HepG2 (cell line): ENCODE results near the gene HLA-DQB2. TPM values are rescaled to one million over a fixed set of nuclear protein-coding genes. Genes with fewer than 3 reads are reported as not detected.

Experiments used
- ATAC-seq: fragments of 200-7000 bp; cut with Tn5 transposase; 3 replicates; pipeline ENCODE4 v1.9.1; 2020; ENCODE audit warnings: mild to moderate bottlenecking, moderate library complexity
- BruUV-seq: library from RNA; stranded (reverse); fragments of 400-500 nt; replicated peaks from 2 replicates; lab custom pipeline; 2021; lab: Mats Ljungman, UMichigan
- CTCF ChIA-PET: fragments of 300-600 bp; formaldehyde crosslinking; extraction: SDS; loops from one replicate; lab custom pipeline; 2021; ENCODE audit warnings: low total read pairs, inconsistent platforms, low intra/inter-chr PET ratio; lab: Yijun Ruan, JAX
- POLR2A ChIA-PET: fragments of 350-600 bp; sonication (Branson Sonifier 250); formaldehyde crosslinking; loops from one replicate; lab custom pipeline; 2020; ENCODE audit warnings: antibody characterized with exemption, inconsistent platforms; lab: Yijun Ruan, JAX
- DNase-seq: peaks from one replicate; pipeline ENCODE4 v3.0.0-alpha.2; 2015; ENCODE audit warnings: low spot score
- FAIRE-seq: peaks from 3 replicates; lab custom pipeline; 2011; peaks lifted over from hg19 to GRCh38; lab: Jason Lieb, UNC
- H2AFZ ChIP-seq: one replicate; pipeline ENCODE4 v1.6.1; 2011; ENCODE audit warnings: low read length, inconsistent platforms
- H3K27ac ChIP-seq: fragments of 300-600 bp; 3 replicates; pipeline ENCODE4 v1.8.0; 2011; ENCODE audit warnings: mixed run types, mild to moderate bottlenecking, mixed read lengths, low read length, inconsistent platforms; ENCODE audit not compliant: insufficient read depth; ENCODE audit errors: extremely low read length
- H3K27me3 ChIP-seq, 2 experiments: fragments of 200-600 bp in 1 of 2; 2 replicates in 1 of 2; 3 replicates in 1 of 2; pipeline versions ENCODE4 v1.6.0 to v1.8.0; 2011; ENCODE audit warnings: low read length in 2 of 2, mild to moderate bottlenecking in 2 of 2, moderate library complexity in 2 of 2, inconsistent platforms in 1 of 2; ENCODE audit not compliant: insufficient read depth in 2 of 2, control insufficient read depth in 1 of 2
- H3K36me3 ChIP-seq, 2 experiments: fragments of 200-600 bp in 1 of 2; replicated peaks in 1 of 2; 2 replicates in 1 of 2; 3 replicates in 1 of 2; pipeline versions ENCODE4 v1.5.1 to v1.8.0; 2011; ENCODE audit warnings: low read length in 2 of 2, inconsistent platforms in 1 of 2; ENCODE audit not compliant: insufficient read depth in 2 of 2, control insufficient read depth in 1 of 2
- H3K4me1 ChIP-seq: 2 replicates; pipeline ENCODE4 v1.5.1; 2012; ENCODE audit warnings: low read length, inconsistent platforms; ENCODE audit not compliant: insufficient read depth
- H3K4me2 ChIP-seq: 2 replicates; pipeline ENCODE4 v1.6.0; 2011; ENCODE audit warnings: low read depth, low read length, inconsistent platforms
- H3K4me3 ChIP-seq, 3 experiments: fragments of 200-600 bp in 1 of 3; sonication (generic), shearing (Covaris generic) in 1 of 3; replicated peaks in 1 of 3; 2 replicates each; pipeline ENCODE4 v1.5.1; 2011 to 2016; ENCODE audit warnings: low read length in 3 of 3, inconsistent platforms in 2 of 3, low read depth in 2 of 3, mild to moderate bottlenecking in 2 of 3, control low read depth in 1 of 3, mixed read lengths in 1 of 3; ENCODE audit not compliant: insufficient read depth in 1 of 3
- H3K79me2 ChIP-seq: one replicate; pipeline ENCODE4 v1.6.1; 2011; ENCODE audit warnings: low read length, inconsistent platforms; ENCODE audit not compliant: insufficient read depth
- H3K9ac ChIP-seq: 2 replicates; pipeline ENCODE4 v1.6.0; 2011; ENCODE audit warnings: mild to moderate bottlenecking, low read depth, low read length, inconsistent platforms; ENCODE audit not compliant: insufficient read depth
- H3K9me3 ChIP-seq: 2 replicates; pipeline ENCODE4 v1.5.1; 2012; ENCODE audit warnings: mild to moderate bottlenecking, low read length
- H4K20me1 ChIP-seq: 2 replicates; pipeline ENCODE4 v1.6.0; 2011; ENCODE audit warnings: inconsistent platforms, mild to moderate bottlenecking, low read length, moderate library complexity; ENCODE audit not compliant: insufficient read depth
- ARNTL ChIP-seq: sonication (generic); formaldehyde crosslinking; IDR thresholded peaks from 2 replicates; pipeline ENCODE4 v1.4.0; 2020; ENCODE audit warnings: mild to moderate bottlenecking, missing genetic modification reagents
- CREB1 ChIP-seq, 2 experiments: fragments of 450-650 bp in 1 of 2; IDR thresholded peaks; 2 replicates each; pipeline ENCODE4 v1.6.1; 2016 to 2017; ENCODE audit warnings: control low read depth in 1 of 2, mild to moderate bottlenecking in 1 of 2, missing compliant biosample characterization in 1 of 2, missing genetic modification characterization in 1 of 2
- GFI1 ChIP-seq: sonication (generic); formaldehyde crosslinking; IDR thresholded peaks from 2 replicates; pipeline ENCODE4 v1.5.0; 2020; ENCODE audit warnings: missing genetic modification reagents, mild to moderate bottlenecking, borderline replicate concordance
- PAWR ChIP-seq: sonication (generic); formaldehyde crosslinking; IDR thresholded peaks from 2 replicates; pipeline ENCODE4 v1.4.0; 2020; ENCODE audit warnings: missing genetic modification reagents, mild to moderate bottlenecking, borderline replicate concordance
- RAD21 ChIP-seq: fragments of 450-650 bp; formaldehyde crosslinking; IDR thresholded peaks from 2 replicates; pipeline ENCODE4 v1.5.0; 2020; ENCODE audit warnings: mild to moderate bottlenecking
- SALL1 ChIP-seq: sonication (generic); formaldehyde crosslinking; IDR thresholded peaks from 2 replicates; pipeline ENCODE4 v1.8.0; 2022; ENCODE audit warnings: mild to moderate bottlenecking, missing genetic modification reagents
- STAG1 ChIP-seq: sonication (generic); formaldehyde crosslinking; IDR thresholded peaks from 2 replicates; pipeline ENCODE4 v1.4.0; 2020; ENCODE audit warnings: missing genetic modification reagents
- YEATS2 ChIP-seq: sonication (generic); formaldehyde crosslinking; IDR thresholded peaks from 2 replicates; pipeline ENCODE4 v1.4.0; 2020; ENCODE audit warnings: missing genetic modification reagents, borderline replicate concordance
- ZFP82 ChIP-seq: sonication (generic); formaldehyde crosslinking; IDR thresholded peaks from 2 replicates; pipeline ENCODE4 v1.5.1; 2020; ENCODE audit warnings: mild to moderate bottlenecking, missing genetic modification reagents, borderline replicate concordance
- ZNF274 ChIP-seq: sonication (generic); formaldehyde crosslinking; IDR thresholded peaks from 2 replicates; pipeline ENCODE4 v1.5.1; 2020; ENCODE audit warnings: mild to moderate bottlenecking, missing genetic modification reagents
- ZNF44 ChIP-seq: sonication (generic); formaldehyde crosslinking; IDR thresholded peaks from 2 replicates; pipeline ENCODE4 v1.5.1; 2020; ENCODE audit warnings: mild to moderate bottlenecking, missing genetic modification reagents
- WGBS: methylation state at CpG from one replicate; pipeline ENCODE4 v1.1.6; 2017; ENCODE audit warnings: low lambda C conversion rate; 5-methylcytosine and 5-hydroxymethylcytosine counted together
- in situ Hi-C: cut with HindIII; loops from 2 replicates; pipeline ENCODE4 v1.10.0; 2017; ENCODE audit warnings: low pct_unique_long_range_greater_than_20kb; ENCODE audit not compliant: extremely low pct_ligation_motif_present
- intact Hi-C: fragments of 100-400 bp; cut with micrococcal nuclease; formaldehyde crosslinking; loops from one replicate; pipeline ENCODE4 v1.10.0; 2022; ENCODE audit not compliant: unreplicated experiment
- polyA plus RNA-seq, 8 experiments: library from polyadenylated mRNA; depleted of rRNA in 3 of 8; stranded (reverse) in 7 of 8; unstranded in 1 of 8; fragments of >200 nt; fragmentation: Illumina TruSeq in 4 of 8; extraction: Trizol in 4 of 8; gene quantifications; 2 replicates each; pipeline versions ENCODE4 v1.2.1 to v1.2.3, GENCODE V29; 2011 to 2016; ENCODE audit warnings: low read depth in 4 of 8, missing spikeins in 1 of 8, mixed read lengths in 1 of 8; ENCODE audit not compliant: insufficient read depth in 1 of 8
- total RNA-seq, 5 experiments: library from RNA; depleted of rRNA; stranded (reverse); fragments of >200 nt; fragmentation: Illumina TruSeq; extraction: Trizol; gene quantifications; 2 replicates each; pipeline ENCODE4 v1.2.3, GENCODE V29; 2016; ENCODE audit warnings: low read depth in 1 of 5
- TF ChIP-seq, protein P1 (sequence below): sonication (generic); formaldehyde crosslinking; IDR thresholded peaks from 2 replicates; pipeline ENCODE4 v1.5.0; 2020; ENCODE audit warnings: missing genetic modification reagents
- TF ChIP-seq, protein P2 (sequence below): sonication (generic); formaldehyde crosslinking; IDR thresholded peaks from 2 replicates; pipeline ENCODE4 v1.5.1; 2020; ENCODE audit warnings: mild to moderate bottlenecking, moderate library complexity, missing genetic modification reagents
- TF ChIP-seq, protein P3 (sequence below): sonication (generic); formaldehyde crosslinking; IDR thresholded peaks from 2 replicates; pipeline ENCODE4 v1.8.1; 2022; ENCODE audit warnings: low read depth, mild to moderate bottlenecking, missing genetic modification reagents
- TF ChIP-seq, protein P4 (sequence below): IDR thresholded peaks from 2 replicates; pipeline ENCODE4 v1.6.1; 2016; ENCODE audit warnings: low read depth
- TF ChIP-seq, protein P5 (sequence below): sonication (generic); formaldehyde crosslinking; IDR thresholded peaks from 2 replicates; pipeline ENCODE4 v1.4.0; 2020; ENCODE audit warnings: mild to moderate bottlenecking, low read depth, missing genetic modification reagents
- TF ChIP-seq, protein P6 (sequence below): sonication (generic); formaldehyde crosslinking; IDR thresholded peaks from 2 replicates; pipeline ENCODE4 v1.8.1; 2022; ENCODE audit warnings: mild to moderate bottlenecking, missing genetic modification reagents

Gene HLA-DQB2
- total and polyA plus RNA-seq, 2 of the 13 experiments (the other 11 are each of a cell fraction or from before 2014, with no cell fraction given): not detected

DNA sequence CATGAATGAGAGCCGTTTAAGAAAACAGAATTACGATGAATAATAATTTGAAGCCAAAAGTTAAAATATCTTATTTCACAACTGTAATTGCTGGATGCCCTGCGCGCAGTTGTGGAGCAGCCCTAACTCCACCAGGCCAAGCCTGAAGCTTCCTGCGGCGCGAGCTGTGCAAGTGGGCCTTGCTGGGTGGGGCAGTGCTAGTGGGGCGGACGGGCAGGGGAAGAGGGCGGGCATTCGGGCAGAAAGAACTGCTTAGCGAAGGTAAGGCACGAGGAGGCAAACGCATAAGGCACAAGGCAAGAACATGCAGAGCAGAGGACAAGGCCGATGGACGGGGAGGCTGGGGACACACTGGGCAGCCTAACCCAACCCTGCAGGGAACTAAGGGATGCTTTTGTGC is 2.3 kb downstream of the HLA-DQB2 start:
- no peak for FAIRE-seq
- Histone ChIP-seq H3K79me2 (no peaks in the 10 kb centered on the region), H3K27me3 (peaks cover 0 to 31% of the 10 kb centered on the region in 2 experiments; a peak in 2 of 5 replicates), H3K4me3 (no peak overlapping the region), H3K27ac (no peak overlapping the region), H3K9me3 (no peaks in the 10 kb centered on the region), H3K9ac (no peak overlapping the region), H3K4me2 (no peak overlapping the region), H2AFZ (no peak overlapping the region), H4K20me1 (no peaks in the 10 kb centered on the region), H3K4me1 (no peaks in the 10 kb centered on the region), H3K36me3 (no peaks in the 10 kb centered on the region)
- CTCF ChIA-PET: no interaction called here
- in situ Hi-C loops: no loop called here
- DNase-seq: no peak
- POLR2A ChIA-PET: no interaction called here
- BruUV-seq: no TSS peak
- no peak for ATAC-seq
- 57% methylated on average over 16 of the region's 16 CpGs for WGBS
- intact Hi-C loops: no loop called here
- TF ChIP-seq, protein P1, sequence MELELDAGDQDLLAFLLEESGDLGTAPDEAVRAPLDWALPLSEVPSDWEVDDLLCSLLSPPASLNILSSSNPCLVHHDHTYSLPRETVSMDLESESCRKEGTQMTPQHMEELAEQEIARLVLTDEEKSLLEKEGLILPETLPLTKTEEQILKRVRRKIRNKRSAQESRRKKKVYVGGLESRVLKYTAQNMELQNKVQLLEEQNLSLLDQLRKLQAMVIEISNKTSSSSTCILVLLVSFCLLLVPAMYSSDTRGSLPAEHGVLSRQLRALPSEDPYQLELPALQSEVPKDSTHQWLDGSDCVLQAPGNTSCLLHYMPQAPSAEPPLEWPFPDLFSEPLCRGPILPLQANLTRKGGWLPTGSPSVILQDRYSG (CRISPR knock-in tag): no peak
- no peak for TF ChIP-seq CREB1 (IDR thresholded peaks at IDR 0.05)
- no peak for TF ChIP-seq CREB1 (CRISPR knock-in tag; IDR thresholded peaks at IDR 0.05)
- TF ChIP-seq GFI1 (CRISPR knock-in tag): no peak
- TF ChIP-seq ZFP82 (CRISPR knock-in tag): no peak
- no peak for TF ChIP-seq YEATS2 (CRISPR knock-in tag)
- TF ChIP-seq, protein P2, sequence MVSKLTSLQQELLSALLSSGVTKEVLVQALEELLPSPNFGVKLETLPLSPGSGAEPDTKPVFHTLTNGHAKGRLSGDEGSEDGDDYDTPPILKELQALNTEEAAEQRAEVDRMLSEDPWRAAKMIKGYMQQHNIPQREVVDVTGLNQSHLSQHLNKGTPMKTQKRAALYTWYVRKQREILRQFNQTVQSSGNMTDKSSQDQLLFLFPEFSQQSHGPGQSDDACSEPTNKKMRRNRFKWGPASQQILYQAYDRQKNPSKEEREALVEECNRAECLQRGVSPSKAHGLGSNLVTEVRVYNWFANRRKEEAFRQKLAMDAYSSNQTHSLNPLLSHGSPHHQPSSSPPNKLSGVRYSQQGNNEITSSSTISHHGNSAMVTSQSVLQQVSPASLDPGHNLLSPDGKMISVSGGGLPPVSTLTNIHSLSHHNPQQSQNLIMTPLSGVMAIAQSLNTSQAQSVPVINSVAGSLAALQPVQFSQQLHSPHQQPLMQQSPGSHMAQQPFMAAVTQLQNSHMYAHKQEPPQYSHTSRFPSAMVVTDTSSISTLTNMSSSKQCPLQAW (CRISPR knock-in tag): no peak
- TF ChIP-seq RAD21: no peak
- no peak for TF ChIP-seq PAWR (CRISPR knock-in tag)
- TF ChIP-seq, protein P3, sequence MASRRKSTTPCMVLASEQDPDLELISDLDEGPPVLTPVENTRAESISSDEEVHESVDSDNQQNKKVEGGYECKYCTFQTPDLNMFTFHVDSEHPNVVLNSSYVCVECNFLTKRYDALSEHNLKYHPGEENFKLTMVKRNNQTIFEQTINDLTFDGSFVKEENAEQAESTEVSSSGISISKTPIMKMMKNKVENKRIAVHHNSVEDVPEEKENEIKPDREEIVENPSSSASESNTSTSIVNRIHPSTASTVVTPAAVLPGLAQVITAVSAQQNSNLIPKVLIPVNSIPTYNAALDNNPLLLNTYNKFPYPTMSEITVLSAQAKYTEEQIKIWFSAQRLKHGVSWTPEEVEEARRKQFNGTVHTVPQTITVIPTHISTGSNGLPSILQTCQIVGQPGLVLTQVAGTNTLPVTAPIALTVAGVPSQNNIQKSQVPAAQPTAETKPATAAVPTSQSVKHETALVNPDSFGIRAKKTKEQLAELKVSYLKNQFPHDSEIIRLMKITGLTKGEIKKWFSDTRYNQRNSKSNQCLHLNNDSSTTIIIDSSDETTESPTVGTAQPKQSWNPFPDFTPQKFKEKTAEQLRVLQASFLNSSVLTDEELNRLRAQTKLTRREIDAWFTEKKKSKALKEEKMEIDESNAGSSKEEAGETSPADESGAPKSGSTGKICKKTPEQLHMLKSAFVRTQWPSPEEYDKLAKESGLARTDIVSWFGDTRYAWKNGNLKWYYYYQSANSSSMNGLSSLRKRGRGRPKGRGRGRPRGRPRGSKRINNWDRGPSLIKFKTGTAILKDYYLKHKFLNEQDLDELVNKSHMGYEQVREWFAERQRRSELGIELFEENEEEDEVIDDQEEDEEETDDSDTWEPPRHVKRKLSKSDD (CRISPR knock-in tag): no peak
- TF ChIP-seq, protein P4, sequence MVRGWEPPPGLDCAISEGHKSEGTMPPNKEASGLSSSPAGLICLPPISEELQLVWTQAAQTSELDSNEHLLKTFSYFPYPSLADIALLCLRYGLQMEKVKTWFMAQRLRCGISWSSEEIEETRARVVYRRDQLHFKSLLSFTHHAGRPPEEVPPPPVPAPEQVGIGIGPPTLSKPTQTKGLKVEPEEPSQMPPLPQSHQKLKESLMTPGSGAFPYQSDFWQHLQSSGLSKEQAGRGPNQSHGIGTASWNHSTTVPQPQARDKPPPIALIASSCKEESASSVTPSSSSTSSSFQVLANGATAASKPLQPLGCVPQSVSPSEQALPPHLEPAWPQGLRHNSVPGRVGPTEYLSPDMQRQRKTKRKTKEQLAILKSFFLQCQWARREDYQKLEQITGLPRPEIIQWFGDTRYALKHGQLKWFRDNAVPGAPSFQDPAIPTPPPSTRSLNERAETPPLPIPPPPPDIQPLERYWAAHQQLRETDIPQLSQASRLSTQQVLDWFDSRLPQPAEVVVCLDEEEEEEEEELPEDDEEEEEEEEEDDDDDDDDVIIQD: no peak
- no peak for TF ChIP-seq STAG1
- no peak for TF ChIP-seq ZNF44
- TF ChIP-seq SALL1 (CRISPR knock-in tag): no peak
- TF ChIP-seq, protein P5, sequence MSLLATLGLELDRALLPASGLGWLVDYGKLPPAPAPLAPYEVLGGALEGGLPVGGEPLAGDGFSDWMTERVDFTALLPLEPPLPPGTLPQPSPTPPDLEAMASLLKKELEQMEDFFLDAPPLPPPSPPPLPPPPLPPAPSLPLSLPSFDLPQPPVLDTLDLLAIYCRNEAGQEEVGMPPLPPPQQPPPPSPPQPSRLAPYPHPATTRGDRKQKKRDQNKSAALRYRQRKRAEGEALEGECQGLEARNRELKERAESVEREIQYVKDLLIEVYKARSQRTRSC (CRISPR knock-in tag): no peak
- TF ChIP-seq ZNF274 (CRISPR knock-in tag): no peak
- TF ChIP-seq, protein P6, sequence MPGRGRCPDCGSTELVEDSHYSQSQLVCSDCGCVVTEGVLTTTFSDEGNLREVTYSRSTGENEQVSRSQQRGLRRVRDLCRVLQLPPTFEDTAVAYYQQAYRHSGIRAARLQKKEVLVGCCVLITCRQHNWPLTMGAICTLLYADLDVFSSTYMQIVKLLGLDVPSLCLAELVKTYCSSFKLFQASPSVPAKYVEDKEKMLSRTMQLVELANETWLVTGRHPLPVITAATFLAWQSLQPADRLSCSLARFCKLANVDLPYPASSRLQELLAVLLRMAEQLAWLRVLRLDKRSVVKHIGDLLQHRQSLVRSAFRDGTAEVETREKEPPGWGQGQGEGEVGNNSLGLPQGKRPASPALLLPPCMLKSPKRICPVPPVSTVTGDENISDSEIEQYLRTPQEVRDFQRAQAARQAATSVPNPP (CRISPR knock-in tag): no peak
- no peak for TF ChIP-seq ARNTL
